HG02884 (cell line): ENCODE results near the gene UBE4B.

ENCODE experiments used
- ATAC-seq: cut with Tn5 transposase; IDR thresholded peaks from one replicate; pipeline ENCODE4 v1.9.1; 2021; ENCODE audit warnings: mild to moderate bottlenecking, moderate library complexity; ENCODE audit not compliant: unreplicated experiment

UBE4B gene

DNA sequence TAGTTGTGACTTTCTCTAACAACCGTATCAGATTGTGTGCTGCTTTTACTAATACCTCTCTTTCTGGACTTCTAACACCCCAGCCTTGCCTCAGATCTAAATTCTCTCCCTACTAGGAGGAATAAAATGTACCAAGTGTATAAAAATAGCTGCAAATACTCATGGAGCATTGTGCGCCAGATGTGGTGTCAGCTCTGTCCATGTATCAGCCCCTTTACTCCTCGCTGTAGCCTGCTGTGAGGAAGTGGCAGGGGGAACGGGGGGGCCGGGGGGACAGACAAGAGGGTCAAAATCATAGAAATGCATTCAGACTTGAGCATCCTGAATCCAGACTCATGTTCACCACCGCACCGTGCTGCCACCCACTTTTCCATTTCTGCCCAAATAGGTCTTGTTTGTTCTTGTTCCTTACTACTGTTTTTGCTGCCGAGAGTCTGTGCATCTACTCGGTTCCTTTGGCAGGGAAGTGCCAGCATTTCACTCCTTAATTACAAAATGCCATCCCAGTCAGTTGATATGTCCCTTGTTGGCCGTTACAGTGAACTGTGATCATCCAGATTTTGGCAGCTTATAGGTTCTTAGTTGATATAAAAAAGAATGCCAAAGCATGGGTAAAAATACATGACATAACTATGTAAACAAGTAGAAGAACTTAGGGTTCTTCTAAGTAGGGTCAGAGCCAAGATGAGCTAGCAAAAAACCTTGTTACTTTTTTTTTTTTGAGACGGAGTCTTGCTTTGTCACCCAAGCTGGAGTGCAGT, 76.4 kb downstream of the UBE4B start:
- ATAC-seq = no peak

DNA sequence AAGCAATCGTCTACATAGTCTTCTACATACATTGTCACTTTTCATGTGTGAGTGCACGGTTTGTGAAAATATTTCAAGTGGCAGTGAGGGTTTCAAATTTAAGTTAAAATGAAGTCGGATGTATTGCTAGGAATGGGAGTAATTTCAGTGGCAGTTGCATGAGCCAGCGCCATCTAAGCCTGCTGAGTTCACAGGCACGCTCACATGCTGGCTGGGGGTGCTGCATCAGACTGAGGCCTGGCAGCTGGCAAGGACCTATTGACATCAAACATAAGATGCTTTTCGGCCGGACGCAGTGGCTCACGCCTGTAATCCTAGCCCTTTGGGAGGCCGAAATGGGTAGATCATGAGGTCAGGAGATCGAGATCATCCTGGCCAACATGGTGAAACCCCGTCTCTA, 80.7 kb downstream of the UBE4B start:
- no peak for ATAC-seq

DNA sequence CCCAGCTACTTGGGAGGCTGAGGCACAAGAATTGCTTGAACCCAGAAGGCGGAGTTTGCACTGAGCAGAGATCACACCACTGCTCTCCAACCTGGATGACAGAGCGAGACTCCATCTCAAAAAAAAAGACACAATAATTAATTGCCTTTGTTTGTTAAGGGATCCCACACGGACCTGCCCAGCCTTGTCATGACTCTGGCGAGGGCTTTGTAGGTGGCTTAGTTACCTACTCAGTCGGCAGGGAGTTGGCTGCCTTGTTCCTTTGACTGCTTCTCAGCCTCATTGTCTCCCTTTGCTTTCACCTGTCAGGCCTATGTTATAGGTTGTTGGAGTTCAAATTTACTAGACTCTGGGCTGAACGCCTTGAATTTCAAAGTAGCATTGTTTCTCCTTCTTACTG, 82.0 kb downstream of the UBE4B start:
- ATAC-seq = no peak

DNA sequence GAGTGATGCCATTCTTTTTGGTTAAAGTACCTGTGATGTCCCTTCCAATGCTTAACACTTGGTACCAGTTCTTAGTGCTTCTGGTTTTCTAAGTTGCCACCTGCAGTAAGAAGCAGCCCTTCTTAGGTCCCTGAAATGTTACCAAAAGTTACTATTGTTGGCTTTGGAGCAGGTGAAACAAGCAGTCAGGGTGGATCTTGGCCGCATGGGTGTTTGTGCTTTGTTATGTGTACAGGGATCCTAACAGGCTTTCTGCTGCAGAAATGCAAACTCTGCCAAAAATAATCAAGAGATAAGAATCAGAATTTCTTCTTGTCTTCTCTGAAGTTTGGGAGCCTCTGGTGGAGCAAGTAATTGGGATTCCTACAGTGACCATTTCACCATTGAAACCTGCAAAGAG, 84.4 kb downstream of the UBE4B start:
- no peak for ATAC-seq

DNA sequence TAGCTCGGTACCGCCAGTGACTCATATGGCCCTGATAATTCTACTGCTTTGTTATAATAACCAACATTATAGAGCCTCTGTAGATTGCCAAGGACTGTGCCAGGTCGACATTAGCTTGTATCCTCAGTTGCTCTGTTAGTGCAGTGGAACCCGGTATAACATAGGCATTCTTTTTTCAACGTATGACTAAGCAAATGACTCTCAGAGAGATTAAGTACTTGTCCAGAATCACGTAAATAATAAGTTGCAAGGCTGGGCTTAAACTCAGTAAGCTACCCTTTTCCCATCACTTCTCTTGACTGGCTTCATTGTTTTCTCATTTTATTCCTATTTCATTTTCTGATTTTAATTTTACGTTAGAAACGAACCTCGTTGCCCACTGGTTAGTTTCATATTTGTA, 85.1 kb downstream of the UBE4B start:
- no peak for ATAC-seq

DNA sequence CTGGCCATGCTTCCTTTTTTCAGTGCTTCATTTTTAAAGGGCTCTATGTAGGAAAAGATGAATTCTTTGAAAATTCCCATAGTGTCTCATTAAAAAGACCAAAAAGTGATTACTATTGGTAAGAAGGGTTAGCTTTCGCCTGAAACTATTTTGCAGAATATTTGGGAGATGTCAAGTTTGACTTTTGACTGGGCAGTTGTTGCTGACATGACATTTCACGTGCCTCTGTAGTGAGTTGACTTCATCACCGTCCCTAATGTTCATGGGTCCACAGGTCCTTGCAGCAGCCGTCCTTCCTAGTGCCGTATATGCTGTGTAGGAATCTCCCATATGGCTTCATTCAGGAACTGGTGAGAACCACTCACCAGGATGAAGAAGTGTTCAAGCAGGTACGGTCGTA, 88.9 kb downstream of the UBE4B start:
- no peak for ATAC-seq

DNA sequence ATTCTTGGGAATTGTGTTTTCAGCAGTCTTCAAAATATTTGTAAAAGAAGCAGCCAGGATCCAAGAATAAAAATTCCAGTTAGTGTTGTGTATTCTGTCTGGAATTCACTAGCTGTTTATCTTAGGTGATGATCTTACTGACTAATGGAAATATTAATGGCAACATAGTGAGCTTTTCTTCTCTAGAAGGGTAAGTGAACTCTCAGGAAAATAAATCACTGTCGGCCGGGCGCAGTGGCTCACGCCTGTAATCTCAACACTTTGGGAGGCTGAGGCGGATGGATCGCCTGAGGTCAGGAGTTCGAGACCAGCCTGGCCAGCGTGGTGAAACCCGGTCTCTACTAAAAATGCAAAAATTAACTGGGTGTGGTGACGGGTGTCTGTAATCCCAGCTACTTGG, 90.2 kb downstream of the UBE4B start:
- no peak for ATAC-seq

DNA sequence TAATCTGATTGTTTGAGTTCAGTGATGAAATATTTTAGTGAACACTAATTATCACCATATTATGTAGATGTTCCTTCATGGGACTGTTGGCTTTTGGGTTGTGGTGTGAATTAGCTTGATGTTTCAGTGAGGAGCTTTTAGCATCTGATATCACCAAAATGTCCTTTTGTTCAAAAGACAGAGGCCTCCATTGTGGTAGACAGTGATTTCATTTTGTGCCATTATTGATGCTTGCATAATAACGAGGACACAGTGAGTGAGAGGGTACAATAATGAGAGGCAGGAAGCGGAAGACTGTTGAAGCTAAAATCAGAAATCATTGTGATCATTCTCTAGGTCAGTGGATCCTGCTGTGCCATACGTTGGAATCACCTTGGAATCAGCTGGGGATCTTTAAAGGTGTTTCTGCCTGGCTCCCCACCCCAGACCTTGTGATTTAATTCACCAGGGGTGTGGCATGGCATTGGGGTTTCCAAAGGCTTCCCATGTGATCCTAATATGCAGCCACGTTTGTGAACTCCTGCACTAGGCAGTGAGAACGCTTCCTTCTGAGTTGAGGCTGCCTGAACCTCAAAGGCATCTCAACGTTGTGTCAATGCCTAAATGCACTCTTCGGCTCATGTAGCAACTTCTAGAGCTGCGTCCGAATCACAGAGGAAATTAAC, 95.5 kb downstream of the UBE4B start:
- no peak for ATAC-seq

DNA sequence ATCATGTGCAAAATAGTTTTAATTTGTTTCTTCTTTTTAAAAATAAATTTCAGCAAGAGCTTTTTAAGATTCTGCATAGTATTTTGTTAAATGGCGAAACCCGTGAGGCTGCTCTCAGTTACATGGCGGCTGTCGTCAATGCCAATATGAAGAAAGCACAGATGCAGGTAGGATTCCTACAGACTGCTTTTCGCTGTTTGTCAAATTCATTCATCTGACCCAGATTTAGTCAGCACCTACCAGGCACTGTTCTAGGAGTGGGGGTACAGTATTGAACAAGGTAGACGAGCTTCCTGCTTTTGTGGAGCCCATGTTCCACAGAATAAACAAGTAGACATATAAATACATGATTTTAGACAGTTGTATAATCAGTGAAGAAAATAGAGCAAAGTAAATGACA, 99.6 kb downstream of the UBE4B start:
- no peak for ATAC-seq

DNA sequence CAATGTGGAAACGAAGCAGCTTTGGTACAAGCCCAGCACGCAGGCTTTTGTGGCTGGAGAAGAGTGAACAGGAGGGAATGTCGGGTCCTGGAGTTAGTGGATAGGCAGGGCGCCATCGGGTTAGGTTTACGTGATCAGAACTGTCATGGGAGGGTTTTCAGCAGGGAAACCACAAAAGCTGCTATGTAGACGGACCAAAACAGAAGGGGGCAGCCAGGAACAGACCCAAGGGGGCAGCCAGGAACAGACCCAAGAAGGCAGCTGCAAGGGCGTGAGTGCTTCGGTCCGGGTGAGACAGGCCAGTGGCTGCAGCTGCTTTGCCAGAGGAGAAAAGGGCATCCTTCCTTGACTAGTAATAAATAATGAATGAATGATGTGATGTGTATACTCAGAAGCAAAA, 100.1 kb downstream of the UBE4B start:
- ATAC-seq = no peak

DNA sequence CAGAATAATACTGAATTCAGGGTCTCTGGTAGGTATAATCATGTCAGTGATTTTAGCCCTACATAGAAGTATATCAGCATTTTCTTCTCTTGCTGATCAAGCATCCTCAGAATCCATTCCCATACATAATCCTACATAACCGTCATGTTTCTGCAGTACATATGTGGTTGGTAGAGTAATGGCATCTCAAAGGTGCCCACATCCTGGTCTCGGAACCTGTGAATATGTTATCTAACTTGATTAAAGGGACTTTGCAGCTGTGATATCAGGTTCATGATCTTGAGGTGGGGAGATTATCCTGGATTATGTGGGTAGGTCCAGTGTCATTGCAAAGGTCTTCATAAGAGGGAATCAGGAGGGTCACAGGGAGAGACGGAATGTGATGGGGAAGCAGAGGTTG, 108.2 kb downstream of the UBE4B start:
- no peak for ATAC-seq

DNA sequence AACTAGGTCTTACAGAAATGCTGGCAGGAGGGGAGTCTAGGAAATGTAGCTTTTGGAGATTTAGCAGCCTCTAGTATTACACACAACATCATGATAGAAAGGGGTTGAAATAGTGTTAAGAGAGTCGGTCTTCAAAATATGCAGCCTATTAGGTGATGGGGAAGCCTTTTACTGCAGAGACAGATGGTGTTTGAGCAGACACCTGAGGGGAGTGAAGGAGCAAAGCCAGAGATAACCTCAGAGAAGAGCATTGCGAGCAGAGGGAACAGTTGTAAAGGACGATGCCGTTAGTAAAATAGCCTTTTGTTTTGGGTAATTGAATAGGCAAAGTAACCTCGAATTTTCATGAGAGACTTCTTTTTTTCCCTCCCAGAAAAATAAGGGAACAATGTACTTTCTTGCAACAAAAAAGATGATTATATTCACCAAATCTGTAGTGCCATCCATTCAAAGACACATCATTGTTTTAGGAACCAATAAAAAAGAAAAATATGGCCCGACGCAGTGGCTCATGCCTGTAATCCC, 111.3 kb downstream of the UBE4B start:
- no peak for ATAC-seq

DNA sequence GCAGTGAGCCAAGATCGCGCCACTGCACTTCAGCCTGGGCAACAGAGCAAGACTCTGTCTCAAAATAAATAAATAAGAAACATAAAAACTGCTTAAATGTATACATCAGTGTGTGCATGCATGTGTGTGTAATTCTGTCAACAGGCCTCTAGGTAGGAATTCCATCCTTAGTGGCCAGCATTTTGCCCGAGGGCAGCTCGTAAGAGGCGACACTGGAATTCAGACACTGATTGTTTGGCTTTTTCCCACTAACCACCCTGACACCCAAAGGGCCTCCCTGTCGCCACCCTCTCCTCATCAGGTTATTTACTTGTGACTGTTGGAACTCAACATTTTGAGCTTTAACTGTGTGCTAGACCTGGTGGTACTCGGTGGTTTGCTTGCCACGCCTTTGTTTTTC, 113.6 kb downstream of the UBE4B start:
- no peak for ATAC-seq

DNA sequence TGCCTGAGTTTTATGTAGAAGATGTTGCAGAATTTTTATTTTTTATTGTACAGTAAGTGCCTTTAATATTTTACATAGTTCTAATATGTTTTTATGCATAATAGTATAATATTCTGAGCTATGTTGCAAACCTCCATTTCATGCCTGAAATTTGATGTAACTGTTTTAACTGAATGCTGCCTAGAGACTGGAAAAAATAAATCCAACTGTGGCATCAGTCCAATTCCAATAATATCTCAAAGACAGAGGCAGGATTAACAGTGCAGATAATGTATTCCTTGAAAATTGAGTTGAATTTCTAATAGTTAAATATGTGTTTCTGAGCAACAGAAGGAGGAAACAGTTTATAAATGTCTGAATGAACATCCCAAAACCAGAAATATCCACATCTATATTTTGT, 116.5 kb downstream of the UBE4B start:
- ATAC-seq = no peak

DNA sequence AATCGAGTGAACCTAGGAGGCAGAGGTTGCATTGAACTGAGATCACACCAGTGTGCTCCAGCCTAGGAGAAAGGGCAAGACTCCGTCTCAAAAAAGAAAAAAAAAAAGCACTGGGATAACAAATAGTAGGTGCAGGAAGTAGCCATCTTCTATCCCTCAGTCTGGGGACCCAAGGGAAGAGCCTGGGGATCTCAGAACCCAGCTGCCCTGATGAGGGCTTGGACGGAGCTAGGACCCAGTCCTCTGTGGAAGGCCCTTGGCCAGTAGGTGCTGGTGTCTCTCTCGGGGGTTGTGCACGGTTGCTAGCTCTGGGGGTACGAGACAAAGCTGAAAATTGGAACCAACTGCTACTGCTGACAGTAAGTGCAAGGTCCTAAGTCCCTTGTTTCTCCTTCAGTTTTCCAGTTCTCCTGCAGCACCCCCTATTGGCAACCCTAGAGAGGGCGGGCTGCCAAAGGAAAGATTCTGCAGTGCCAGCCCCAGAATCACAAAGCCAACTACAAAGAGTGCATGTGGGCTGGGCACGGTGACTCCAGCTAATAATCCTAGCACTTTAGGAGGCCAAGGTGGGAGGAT, 120.0 kb downstream of the UBE4B start:
- no peak for ATAC-seq

DNA sequence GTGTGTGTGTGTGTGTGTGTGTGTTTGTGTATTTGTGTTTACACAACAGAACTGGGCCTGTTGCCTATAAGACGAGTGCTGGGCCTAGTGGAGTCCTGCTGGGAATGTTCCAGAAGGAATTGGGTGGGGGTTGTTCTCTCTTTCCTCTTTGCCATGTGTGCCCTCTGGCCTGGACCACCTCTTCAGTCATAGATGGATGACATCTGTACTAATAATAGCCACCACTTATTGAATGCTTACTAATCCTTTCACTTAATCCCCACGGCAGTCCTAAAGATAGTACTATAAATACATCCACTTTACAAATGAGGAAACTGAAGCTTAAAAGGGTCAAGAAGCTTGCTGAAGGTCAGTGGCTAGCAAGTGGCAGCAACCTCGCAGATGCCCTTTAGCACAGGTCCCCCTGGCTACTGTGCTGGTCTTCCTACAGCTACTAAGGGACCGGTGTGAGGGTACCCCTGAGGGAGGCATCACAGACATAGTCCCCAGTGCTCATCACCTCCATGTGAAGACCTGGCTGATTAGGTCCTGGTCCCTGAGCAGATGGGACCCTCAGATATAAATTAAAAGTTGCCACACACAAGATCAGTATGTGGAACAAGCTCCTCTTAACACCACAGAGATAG, 122.4 kb downstream of the UBE4B start:
- ATAC-seq = no peak

DNA sequence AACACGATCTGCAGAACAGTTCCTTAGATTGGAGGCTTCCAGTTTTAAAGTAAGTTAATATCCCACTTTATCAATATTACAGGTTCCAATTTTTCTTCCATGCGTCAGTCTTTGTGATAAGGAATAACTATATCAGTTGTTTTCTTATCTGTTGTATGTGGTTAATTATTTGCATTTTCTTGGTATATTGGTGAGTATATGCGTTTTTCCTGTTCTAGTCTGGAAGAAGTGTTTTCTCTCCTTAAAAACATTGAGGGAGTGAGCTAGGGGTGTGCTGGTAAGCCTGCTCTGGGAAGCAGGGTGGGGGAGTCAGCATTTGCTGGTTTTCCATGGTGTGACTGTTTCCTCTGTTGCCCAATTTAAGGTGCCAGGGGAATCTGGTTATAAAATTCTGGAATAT, 127.4 kb downstream of the UBE4B start:
- no peak for ATAC-seq

DNA sequence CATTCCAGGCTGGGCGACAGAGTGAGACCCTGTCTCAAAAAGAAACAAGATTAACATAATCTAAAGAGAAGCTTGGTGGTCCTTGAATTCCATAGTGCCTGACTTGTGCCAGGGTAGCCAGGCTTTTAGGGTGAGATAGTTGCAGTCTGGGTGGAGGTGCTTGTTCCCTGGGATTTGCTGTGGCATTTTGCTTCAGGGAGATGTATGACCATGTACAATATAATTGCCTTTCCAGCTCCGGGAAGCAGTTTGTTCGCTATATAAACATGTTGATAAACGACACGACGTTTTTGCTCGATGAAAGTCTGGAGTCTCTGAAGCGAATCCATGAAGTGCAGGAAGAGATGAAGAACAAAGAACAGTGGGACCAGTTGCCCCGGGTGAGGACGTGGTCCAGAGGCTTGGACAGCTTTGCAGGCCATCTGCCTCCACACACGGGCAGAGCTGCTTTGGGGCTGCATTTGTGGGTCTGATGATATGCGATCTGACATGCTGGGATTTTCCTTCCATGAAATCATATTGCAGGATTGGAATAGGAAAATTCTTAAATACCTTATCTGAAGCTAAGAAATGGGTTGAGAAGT, 128.2 kb downstream of the UBE4B start:
- ATAC-seq = no peak

DNA sequence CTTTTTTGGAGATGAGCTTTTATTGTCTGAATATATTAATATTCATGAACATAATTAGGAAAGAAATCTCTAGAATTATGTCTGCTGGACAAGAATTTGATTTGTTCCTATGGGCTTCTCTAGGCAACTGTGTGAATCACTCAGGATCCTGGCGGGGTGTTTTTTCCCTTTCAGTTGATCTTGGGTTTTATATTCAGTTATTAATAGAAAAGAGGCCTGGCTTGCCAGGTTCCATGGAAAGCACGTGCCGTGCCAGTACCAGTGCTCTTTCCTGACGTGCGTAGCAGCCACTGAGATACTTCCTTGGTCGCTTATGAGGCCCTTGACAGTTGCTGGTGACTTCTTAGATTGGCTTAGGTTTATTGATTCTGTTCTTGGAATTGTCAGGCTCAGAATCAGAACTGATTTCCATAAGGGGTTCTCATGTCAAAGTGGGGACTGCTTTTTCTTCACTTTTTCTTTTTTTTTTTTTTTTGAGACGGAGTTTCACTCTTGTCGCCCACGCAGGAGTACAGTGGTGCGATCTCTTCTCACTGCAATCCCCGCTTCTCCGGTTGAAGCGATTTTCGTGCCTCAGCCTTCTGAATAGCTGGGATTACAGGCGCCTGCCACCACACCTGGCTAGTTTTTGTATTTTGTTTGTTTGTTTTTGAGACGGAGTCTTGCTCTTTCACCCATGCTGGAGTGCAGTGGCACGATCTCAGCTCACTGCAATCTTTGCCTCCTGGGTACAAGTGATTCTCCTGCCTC, 129.0 kb downstream of the UBE4B start:
- ATAC-seq = no peak

DNA sequence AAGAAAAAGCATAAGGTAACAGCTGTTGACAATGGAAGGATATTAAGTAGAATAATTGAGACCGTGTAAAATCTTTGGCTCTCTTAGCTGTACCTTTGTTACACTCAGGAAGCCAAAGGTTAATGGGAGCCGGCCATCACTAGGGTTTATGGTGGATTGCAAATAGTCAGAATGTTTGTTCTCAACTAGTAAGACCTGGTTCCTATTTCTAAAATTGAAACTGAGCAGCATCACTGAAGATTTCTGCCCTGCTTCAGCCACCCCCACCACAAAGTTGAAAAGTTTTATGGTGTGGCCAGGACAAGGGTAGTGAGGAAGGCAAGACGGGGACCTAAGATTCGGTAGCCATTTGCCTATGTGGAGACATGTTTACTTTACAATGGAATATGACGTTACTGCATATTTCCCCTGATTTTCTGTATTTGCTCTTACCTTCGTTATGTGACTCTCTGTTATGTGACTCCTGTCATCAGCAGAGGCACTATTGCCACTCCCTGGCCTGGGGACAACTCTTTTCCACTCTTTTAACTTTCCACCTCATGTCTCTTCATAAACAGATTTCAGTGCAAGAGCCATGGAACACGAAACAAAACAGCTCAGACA, 136.3 kb downstream of the UBE4B start:
- no peak for ATAC-seq
